ENCODE measurements around the gene OCA2. TPM values are rescaled to one million over a fixed set of nuclear protein-coding genes. Genes with fewer than 3 reads are reported as not detected.

OCA2 gene
- total RNA-seq, 1 experiment from 2014 or later: 0.13 TPM

GRCh38 chr15:27939246-27939645 lies 159.9 kb downstream of the OCA2 start:
- Histone ChIP-seq H3K9me3 (ENCODE audit: control insufficient read depth, insufficient read depth, low read depth, low read length) (no peaks in the 10 kb centered on the region), H3K4me1 (ENCODE audit: control insufficient read depth, insufficient read depth, low read length) (no peaks in the 10 kb centered on the region), H3K27ac (ENCODE audit: low read length) (no peak overlapping the region), H3K4me3 (ENCODE audit: low read depth in 2 of 2, low read length in 2 of 2) (no peak overlapping the region), H3K36me3 (ENCODE audit: control insufficient read depth, insufficient read depth, low read length) (no peaks in the 10 kb centered on the region), H3K27me3 (ENCODE audit: control insufficient read depth, insufficient read depth, low read length) (no peaks in the 10 kb centered on the region)
- CTCF ChIA-PET: no interaction called here
- TF ChIP-seq TCF7L2 (IDR thresholded peaks at IDR 0.05; ENCODE audit: low read depth, low read length) (no peak), SIN3A (IDR thresholded peaks at IDR 0.05; ENCODE audit: borderline replicate concordance, insufficient read depth, low read depth, low read length) (no peak)
- no peak for ATAC-seq
- POLR2A ChIA-PET: no interaction called here
- intact Hi-C loops (cut with micrococcal nuclease; ENCODE audit: unreplicated experiment) (no loop called here), in situ Hi-C loops (cut with HindIII; ENCODE audit: low pct_unique_long_range_greater_than_20kb, low sequenced_read_pairs) (no loop called here)
- DNase-seq (ENCODE audit: low read depth, low spot score): no peak
- BruUV-seq (replicated peaks): no TSS peak

GRCh38 chr15:27937851-27938250 lies 161.3 kb downstream of the OCA2 start:
- no TSS peak for BruUV-seq (replicated peaks)
- ATAC-seq (no peak), DNase-seq (ENCODE audit: low read depth, low spot score) (no peak)
- Histone ChIP-seq H3K4me3 (ENCODE audit: low read depth in 2 of 2, low read length in 2 of 2) (no peak overlapping the region), H3K27ac (ENCODE audit: low read length) (no peak overlapping the region), H3K9me3 (ENCODE audit: control insufficient read depth, insufficient read depth, low read depth, low read length) (no peaks in the 10 kb centered on the region), H3K27me3 (ENCODE audit: control insufficient read depth, insufficient read depth, low read length) (no peaks in the 10 kb centered on the region), H3K4me1 (ENCODE audit: control insufficient read depth, insufficient read depth, low read length) (no peaks in the 10 kb centered on the region), H3K36me3 (ENCODE audit: control insufficient read depth, insufficient read depth, low read length) (no peaks in the 10 kb centered on the region)
- ChIA-PET CTCF (no interaction called here), POLR2A (no interaction called here)
- intact Hi-C loops (cut with micrococcal nuclease; ENCODE audit: unreplicated experiment): no loop called here
- TF ChIP-seq REST (IDR thresholded peaks at IDR 0.05; ENCODE audit: insufficient read depth in 1 of 2, low read depth in 2 of 2, low read length in 1 of 2) (no peak), TCF7L2 (IDR thresholded peaks at IDR 0.05; ENCODE audit: low read depth, low read length) (no peak), POLR2AphosphoS5 (IDR thresholded peaks at IDR 0.05; ENCODE audit: low read depth, low read length) (no peak), SIN3A (IDR thresholded peaks at IDR 0.05; ENCODE audit: borderline replicate concordance, insufficient read depth, low read depth, low read length) (no peak)
- TF ChIP-seq, protein P1, sequence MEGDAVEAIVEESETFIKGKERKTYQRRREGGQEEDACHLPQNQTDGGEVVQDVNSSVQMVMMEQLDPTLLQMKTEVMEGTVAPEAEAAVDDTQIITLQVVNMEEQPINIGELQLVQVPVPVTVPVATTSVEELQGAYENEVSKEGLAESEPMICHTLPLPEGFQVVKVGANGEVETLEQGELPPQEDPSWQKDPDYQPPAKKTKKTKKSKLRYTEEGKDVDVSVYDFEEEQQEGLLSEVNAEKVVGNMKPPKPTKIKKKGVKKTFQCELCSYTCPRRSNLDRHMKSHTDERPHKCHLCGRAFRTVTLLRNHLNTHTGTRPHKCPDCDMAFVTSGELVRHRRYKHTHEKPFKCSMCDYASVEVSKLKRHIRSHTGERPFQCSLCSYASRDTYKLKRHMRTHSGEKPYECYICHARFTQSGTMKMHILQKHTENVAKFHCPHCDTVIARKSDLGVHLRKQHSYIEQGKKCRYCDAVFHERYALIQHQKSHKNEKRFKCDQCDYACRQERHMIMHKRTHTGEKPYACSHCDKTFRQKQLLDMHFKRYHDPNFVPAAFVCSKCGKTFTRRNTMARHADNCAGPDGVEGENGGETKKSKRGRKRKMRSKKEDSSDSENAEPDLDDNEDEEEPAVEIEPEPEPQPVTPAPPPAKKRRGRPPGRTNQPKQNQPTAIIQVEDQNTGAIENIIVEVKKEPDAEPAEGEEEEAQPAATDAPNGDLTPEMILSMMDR (IDR thresholded peaks at IDR 0.05): no peak
- in situ Hi-C loops (cut with HindIII; ENCODE audit: low pct_unique_long_range_greater_than_20kb, low sequenced_read_pairs): no loop called here

GRCh38 chr15:27936164-27936563 lies 163.0 kb downstream of the OCA2 start:
- Histone ChIP-seq H3K9me3 (ENCODE audit: control insufficient read depth, insufficient read depth, low read depth, low read length) (no peaks in the 10 kb centered on the region), H3K27me3 (ENCODE audit: control insufficient read depth, insufficient read depth, low read length) (no peaks in the 10 kb centered on the region), H3K36me3 (ENCODE audit: control insufficient read depth, insufficient read depth, low read length) (no peaks in the 10 kb centered on the region), H3K4me1 (ENCODE audit: control insufficient read depth, insufficient read depth, low read length) (no peaks in the 10 kb centered on the region), H3K27ac (ENCODE audit: low read length) (no peak overlapping the region), H3K4me3 (ENCODE audit: low read depth in 2 of 2, low read length in 2 of 2) (no peak overlapping the region)
- intact Hi-C loops (cut with micrococcal nuclease; ENCODE audit: unreplicated experiment): no loop called here
- ATAC-seq (no peak), DNase-seq (ENCODE audit: low read depth, low spot score) (no peak)
- ChIA-PET POLR2A (no interaction called here), CTCF (no interaction called here)
- no TSS peak for BruUV-seq (replicated peaks)
- no peak for TF ChIP-seq TCF7L2 (IDR thresholded peaks at IDR 0.05; ENCODE audit: low read depth, low read length)
- no peak for TF ChIP-seq SIN3A (IDR thresholded peaks at IDR 0.05; ENCODE audit: borderline replicate concordance, insufficient read depth, low read depth, low read length)
- no peak for TF ChIP-seq REST (IDR thresholded peaks at IDR 0.05; ENCODE audit: insufficient read depth in 1 of 2, low read depth in 2 of 2, low read length in 1 of 2)
- TF ChIP-seq, protein P1 (IDR thresholded peaks at IDR 0.05): no peak
- no peak for TF ChIP-seq POLR2AphosphoS5 (IDR thresholded peaks at IDR 0.05; ENCODE audit: low read depth, low read length)
- in situ Hi-C loops (cut with HindIII; ENCODE audit: low pct_unique_long_range_greater_than_20kb, low sequenced_read_pairs): no loop called here

Data from Panc1 (cell line).